K562 (cell line): ENCODE data around the gene HYAL3. TPM values are rescaled to one million over a fixed set of nuclear protein-coding genes. Genes with fewer than 3 reads are reported as not detected.

ENCODE experiments used
- ATAC-seq: fragments of 200-7000 bp; cut with Tn5 transposase; 3 replicates; pipeline ENCODE4 v1.9.1; 2020; ENCODE audit warnings: moderate library complexity
- BruUV-seq: library from RNA; stranded (reverse); fragments of 400-500 nt; replicated peaks from 2 replicates; lab custom pipeline; 2021; lab: Mats Ljungman, UMichigan
- CTCF ChIA-PET: fragments of 300-600 bp; formaldehyde crosslinking; extraction: SDS; loops from one replicate; lab custom pipeline; 2021; ENCODE audit warnings: low intra/inter-chr PET ratio; lab: Yijun Ruan, JAX
- POLR2A ChIA-PET: fragments of 300-600, 350-650 bp; sonication (Branson Sonifier 250); formaldehyde crosslinking; extraction: SDS; loops from one replicate; lab custom pipeline; 2021; ENCODE audit warnings: antibody characterized with exemption, inconsistent platforms; lab: Yijun Ruan, JAX
- DNase-seq, 4 experiments: peaks; one replicate each; pipeline versions ENCODE4 v3.0.0 to v3.0.0-alpha.2; 2011 to 2018; ENCODE audit warnings: low spot score in 3 of 4, mixed read lengths in 3 of 4; ENCODE audit errors: extremely low read depth in 1 of 4
- FAIRE-seq: peaks from 2 replicates; lab custom pipeline; 2011; peaks lifted over from hg19 to GRCh38; lab: Jason Lieb, UNC
- H2AFZ ChIP-seq: 2 replicates; pipeline ENCODE4 v1.6.0; 2011; ENCODE audit warnings: low read depth, low read length, control low read depth, inconsistent platforms
- H3K27ac ChIP-seq: fragments of 200-600 bp; 3 replicates; pipeline ENCODE4 v1.8.0; 2011; ENCODE audit warnings: low read depth, mild to moderate bottlenecking, control low read depth, inconsistent platforms, low read length, moderate library complexity, mixed read lengths; ENCODE audit errors: extremely low read depth
- H3K27me3 ChIP-seq, 2 experiments: fragments of 300-600 bp in 1 of 2; 2 replicates in 1 of 2; 3 replicates in 1 of 2; pipeline versions ENCODE4 v1.6.0 to v1.8.0; 2011; ENCODE audit warnings: inconsistent platforms in 2 of 2, low read length in 2 of 2, mild to moderate bottlenecking in 1 of 2, mixed read lengths in 1 of 2, moderate library complexity in 1 of 2; ENCODE audit not compliant: control insufficient read depth in 2 of 2, insufficient read depth in 2 of 2
- H3K36me3 ChIP-seq: fragments of 300-600 bp; 3 replicates; pipeline ENCODE4 v1.8.0; 2011; ENCODE audit warnings: mild to moderate bottlenecking, low read length, inconsistent platforms; ENCODE audit not compliant: control insufficient read depth, insufficient read depth
- H3K4me1 ChIP-seq, 2 experiments: fragments of 200-600 bp in 1 of 2; replicated peaks in 1 of 2; 2 replicates in 1 of 2; 3 replicates in 1 of 2; pipeline versions ENCODE4 v1.5.1 to v1.8.0; 2011; ENCODE audit warnings: inconsistent platforms in 2 of 2, low read length in 2 of 2, mild to moderate bottlenecking in 1 of 2, mixed read lengths in 1 of 2, moderate library complexity in 1 of 2; ENCODE audit not compliant: control insufficient read depth in 2 of 2, insufficient read depth in 2 of 2
- H3K4me2 ChIP-seq: 2 replicates; pipeline ENCODE4 v1.6.1; 2011; ENCODE audit warnings: low read length, control low read depth, inconsistent platforms, mixed read lengths; ENCODE audit not compliant: insufficient read depth
- H3K4me3 ChIP-seq: fragments of 200-600 bp; sonication (generic), shearing (Covaris generic); 2 replicates; pipeline ENCODE4 v1.5.1; 2016; ENCODE audit warnings: control low read depth, inconsistent platforms
- H3K79me2 ChIP-seq: fragments of 200-600 bp; 3 replicates; pipeline ENCODE4 v1.8.0; 2011; ENCODE audit warnings: low read length, inconsistent platforms; ENCODE audit not compliant: control insufficient read depth, insufficient read depth
- H3K9ac ChIP-seq, 2 experiments: 2 replicates each; pipeline versions ENCODE4 v1.6.0 to v1.6.1; 2011; ENCODE audit warnings: low read depth in 2 of 2, low read length in 2 of 2, control low read depth in 1 of 2, inconsistent platforms in 1 of 2, mild to moderate bottlenecking in 1 of 2, mixed read lengths in 1 of 2; ENCODE audit not compliant: insufficient read depth in 1 of 2
- H3K9me1 ChIP-seq: one replicate; pipeline ENCODE4 v1.6.0; 2011; ENCODE audit warnings: inconsistent platforms, mild to moderate bottlenecking, low read length, moderate library complexity; ENCODE audit not compliant: control insufficient read depth, insufficient read depth
- H3K9me3 ChIP-seq: replicated peaks from 2 replicates; pipeline ENCODE4 v1.5.1; 2011; ENCODE audit warnings: low read depth, low read length, inconsistent platforms; ENCODE audit not compliant: control insufficient read depth, insufficient read depth
- H4K20me1 ChIP-seq: replicated peaks from 2 replicates; pipeline ENCODE4 v1.6.1; 2011; ENCODE audit warnings: low read length, inconsistent platforms, mixed read lengths; ENCODE audit not compliant: control insufficient read depth, insufficient read depth
- CSDE1 ChIP-seq, 2 experiments: fragments of 450-650 bp; IDR thresholded peaks; 2 replicates each; pipeline ENCODE4 v1.6.1; 2016; ENCODE audit warnings: mild to moderate bottlenecking in 1 of 2
- EP300 ChIP-seq: IDR thresholded peaks from 2 replicates; pipeline ENCODE4 v1.6.1; 2012; ENCODE audit warnings: low read length, improper control_type of control experiment
- HDAC6 ChIP-seq: IDR thresholded peaks from 2 replicates; pipeline ENCODE4 v1.6.1; 2012; ENCODE audit warnings: low read depth, mild to moderate bottlenecking, control low read depth, inconsistent platforms, low read length, moderate library complexity
- TCF3 ChIP-seq: sonication (generic); formaldehyde crosslinking; IDR thresholded peaks from 2 replicates; pipeline ENCODE4 v1.4.0; 2020; ENCODE audit warnings: mild to moderate bottlenecking, missing genetic modification reagents
- ZNF121 ChIP-seq: sonication (generic); formaldehyde crosslinking; conservative IDR thresholded peaks from 2 replicates; pipeline ENCODE4 v1.8.0; 2022; ENCODE audit warnings: missing genetic modification reagents
- WGBS: fragments of 100-300 bp; shearing (Covaris generic); methylation state at CpG from one replicate; pipeline ENCODE4 v1.1.6; 2016; ENCODE audit warnings: low coverage, mixed read lengths; ENCODE audit not compliant: insufficient coverage; ENCODE audit errors: missing lambda C conversion rate; 5-methylcytosine and 5-hydroxymethylcytosine counted together
- in situ Hi-C: fragments of 300-500 bp; cut with MboI; formaldehyde crosslinking; loops from 4 replicates; pipeline ENCODE4 v1.15.0; 2018; ENCODE audit warnings: inconsistent platforms, mixed read lengths
- intact Hi-C: fragments of 100-400 bp; cut with micrococcal nuclease; formaldehyde crosslinking; loops from 2 replicates; pipeline ENCODE4 v1.14.2; 2022
- polyA plus RNA-seq, 8 experiments: library from polyadenylated mRNA; depleted of rRNA in 4 of 8; stranded (reverse) in 5 of 8; unstranded in 3 of 8; fragments of >200 nt; fragmentation: Nextera tagmentation in 2 of 8; fragmentation: Illumina TruSeq in 1 of 8; extraction: Ambion mirVana in 2 of 8; extraction: Trizol in 1 of 8; gene quantifications; 2 replicates each; pipeline versions ENCODE4 v1.2.1 to v1.2.3, GENCODE V29; 2011 to 2014; ENCODE audit warnings: inconsistent platforms in 1 of 8, missing spikeins in 1 of 8
- total RNA-seq, 7 experiments: library from RNA; depleted of rRNA in 6 of 7; stranded (reverse); fragments of >200 nt in 6 of 7; fragmentation: Illumina TruSeq in 2 of 7; extraction: Trizol in 2 of 7; gene quantifications; 2 replicates each; pipeline versions ENCODE4 v1.2.1 to v1.2.3, GENCODE V29; 2011 to 2021; ENCODE audit warnings: low replicate concordance in 1 of 7
- TF ChIP-seq, protein P1 (sequence below): fragments of 250-450 bp; sonication (Bioruptor Pico); IDR thresholded peaks from 2 replicates; pipeline ENCODE4 v1.4.0; 2020; ENCODE audit warnings: mild to moderate bottlenecking
- TF ChIP-seq, protein P2 (sequence below): sonication (generic); formaldehyde crosslinking; IDR thresholded peaks from 2 replicates; pipeline ENCODE4 v1.8.1; 2023; ENCODE audit warnings: mild to moderate bottlenecking, missing genetic modification reagents

Gene HYAL3
- total and polyA plus RNA-seq, 9 of the 15 experiments (the other 6 are each of a cell fraction or from before 2014, with no cell fraction given), result 0.38 to 9.1 (median 6.8) TPM

DNA sequence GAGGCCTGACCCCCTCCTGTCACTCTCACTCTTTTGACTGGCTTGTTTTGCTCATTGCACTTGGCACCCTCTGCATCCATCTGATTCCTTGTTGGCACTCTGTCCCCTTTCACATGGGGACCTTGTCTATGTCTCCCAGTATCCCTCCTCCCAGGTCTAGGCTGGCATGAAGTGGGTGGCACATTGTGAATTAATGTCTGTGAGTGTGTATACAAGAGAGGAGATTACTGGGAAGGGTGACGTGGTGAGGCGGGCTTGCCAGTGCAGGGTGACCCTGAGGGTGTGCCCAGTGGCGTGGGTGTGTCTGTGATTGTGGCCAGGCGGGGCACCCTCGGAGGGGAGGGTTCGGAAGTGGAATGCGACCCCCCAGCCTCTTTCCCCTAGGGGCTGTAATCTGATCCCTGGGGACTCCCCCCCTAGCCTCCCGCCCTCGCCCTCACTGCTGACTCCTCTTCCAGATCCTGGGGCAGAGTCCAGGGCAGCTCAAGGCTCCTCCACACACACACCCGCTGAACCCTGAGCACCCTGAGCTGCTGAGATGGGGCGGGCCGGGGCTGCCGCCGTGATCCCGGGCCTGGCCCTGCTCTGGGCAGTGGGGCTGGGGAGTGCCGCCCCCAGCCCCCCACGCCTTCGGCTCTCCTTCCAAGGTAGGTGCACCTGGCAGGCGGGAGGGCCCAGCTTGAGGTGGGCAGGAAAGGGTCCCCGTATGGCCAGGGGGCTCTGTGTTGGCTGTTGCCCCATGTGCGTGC lies 30.3 kb downstream of the HYAL3 start, which contains the start of gene SEMA3B:
Gene SEMA3B, plus strand, starts transcription at position 445 of the 749 bp plus-strand sequence. Its CDS starts 94 bp downstream, at position 539.
- POLR2A ChIA-PET, result interaction anchor here (0.5 to 1.2 kb wide), 3 partner anchors 16 to 105 kb away, joined by 3 read pairs; no protein-coding TSS in a partner anchor
- CTCF ChIA-PET, result interaction anchor here (0.6 kb wide), 1 partner anchor 42 kb away, joined by 3 read pairs; no protein-coding TSS in a partner anchor
- 24% methylated on average over 12 of the region's 21 CpGs for WGBS
- DNase-seq (no peak), FAIRE-seq (no peak), ATAC-seq (no peak)
- Histone ChIP-seq H3K79me2 (no peaks in the 10 kb centered on the region), H2AFZ (no peak within 1 kb of the TSS), H3K36me3 (no peaks in the 10 kb centered on the region), H3K27me3 (no peaks in the 10 kb centered on the region), H3K9me3 (no peaks in the 10 kb centered on the region), H3K9ac (peak within 1 kb of the TSS in 1 of 2 experiments; percentile 26; a peak in 2 of 4 replicates), H3K4me2 (no peak within 1 kb of the TSS), H3K9me1 (no peaks in the 10 kb centered on the region), H4K20me1 (no peaks in the 10 kb centered on the region; the same call in 1 of the 2 replicates), H3K27ac (no peak within 1 kb of the TSS), H3K4me1 (peaks cover 7 to 65% of the 10 kb centered on the region in 2 experiments; a peak in 4 of 5 replicates), H3K4me3 (no peak within 1 kb of the TSS)
- intact Hi-C loops, result no loop called here
- in situ Hi-C loops, result no loop called here
- BruUV-seq, result no TSS peak
- TF ChIP-seq EP300 (no peak), ZNF121 (CRISPR knock-in tag) (0 out of 2 replicates have a peak, but pooled peaks have one; percentile 8), HDAC6 (no peak), TCF3 (CRISPR knock-in tag) (no peak), CSDE1 (IDR thresholded peaks at IDR 0.05) (no peak)
- TF ChIP-seq, protein P1, sequence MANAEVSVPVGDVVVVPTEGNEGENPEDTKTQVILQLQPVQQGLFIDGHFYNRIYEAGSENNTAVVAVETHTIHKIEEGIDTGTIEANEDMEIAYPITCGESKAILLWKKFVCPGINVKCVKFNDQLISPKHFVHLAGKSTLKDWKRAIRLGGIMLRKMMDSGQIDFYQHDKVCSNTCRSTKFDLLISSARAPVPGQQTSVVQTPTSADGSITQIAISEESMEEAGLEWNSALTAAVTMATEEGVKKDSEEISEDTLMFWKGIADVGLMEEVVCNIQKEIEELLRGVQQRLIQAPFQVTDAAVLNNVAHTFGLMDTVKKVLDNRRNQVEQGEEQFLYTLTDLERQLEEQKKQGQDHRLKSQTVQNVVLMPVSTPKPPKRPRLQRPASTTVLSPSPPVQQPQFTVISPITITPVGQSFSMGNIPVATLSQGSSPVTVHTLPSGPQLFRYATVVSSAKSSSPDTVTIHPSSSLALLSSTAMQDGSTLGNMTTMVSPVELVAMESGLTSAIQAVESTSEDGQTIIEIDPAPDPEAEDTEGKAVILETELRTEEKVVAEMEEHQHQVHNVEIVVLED (CRISPR knock-in tag), result no peak
- TF ChIP-seq, protein P2, sequence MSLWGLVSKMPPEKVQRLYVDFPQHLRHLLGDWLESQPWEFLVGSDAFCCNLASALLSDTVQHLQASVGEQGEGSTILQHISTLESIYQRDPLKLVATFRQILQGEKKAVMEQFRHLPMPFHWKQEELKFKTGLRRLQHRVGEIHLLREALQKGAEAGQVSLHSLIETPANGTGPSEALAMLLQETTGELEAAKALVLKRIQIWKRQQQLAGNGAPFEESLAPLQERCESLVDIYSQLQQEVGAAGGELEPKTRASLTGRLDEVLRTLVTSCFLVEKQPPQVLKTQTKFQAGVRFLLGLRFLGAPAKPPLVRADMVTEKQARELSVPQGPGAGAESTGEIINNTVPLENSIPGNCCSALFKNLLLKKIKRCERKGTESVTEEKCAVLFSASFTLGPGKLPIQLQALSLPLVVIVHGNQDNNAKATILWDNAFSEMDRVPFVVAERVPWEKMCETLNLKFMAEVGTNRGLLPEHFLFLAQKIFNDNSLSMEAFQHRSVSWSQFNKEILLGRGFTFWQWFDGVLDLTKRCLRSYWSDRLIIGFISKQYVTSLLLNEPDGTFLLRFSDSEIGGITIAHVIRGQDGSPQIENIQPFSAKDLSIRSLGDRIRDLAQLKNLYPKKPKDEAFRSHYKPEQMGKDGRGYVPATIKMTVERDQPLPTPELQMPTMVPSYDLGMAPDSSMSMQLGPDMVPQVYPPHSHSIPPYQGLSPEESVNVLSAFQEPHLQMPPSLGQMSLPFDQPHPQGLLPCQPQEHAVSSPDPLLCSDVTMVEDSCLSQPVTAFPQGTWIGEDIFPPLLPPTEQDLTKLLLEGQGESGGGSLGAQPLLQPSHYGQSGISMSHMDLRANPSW (CRISPR knock-in tag), result no peak
